Measurements from ENCODE around the gene TBL1XR1.
A peak's percentile ranks its signal among the peaks of the same experiment; 100 is the strongest.
"Not testable (repeated sequence)": the region's sequence is repeated elsewhere in the genome, so short reads cannot be mapped to it uniquely, and the experiment has no call there.

TBL1XR1 gene

DNA sequence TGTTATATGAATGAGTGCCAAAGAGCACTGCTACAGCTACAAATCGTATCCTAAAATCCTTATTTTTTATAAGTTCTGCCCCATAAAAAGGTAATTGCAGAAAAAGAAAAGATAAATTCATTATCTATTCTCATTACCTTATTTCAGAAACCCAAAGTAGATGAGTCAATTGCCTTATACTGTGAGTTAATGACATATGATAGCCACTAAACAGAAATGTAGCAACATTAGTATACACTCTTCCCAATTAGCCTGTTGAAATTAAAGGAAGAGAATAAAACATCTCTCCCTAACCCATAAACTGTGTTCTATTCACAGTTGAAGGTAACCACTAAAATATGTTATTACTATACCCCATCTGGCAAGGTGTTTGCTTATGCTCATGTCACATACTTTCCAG lies 11.0 kb downstream of the TBL1XR1 start:
- DNase-seq (ENCODE audit: low spot score) = no peak
- no peak overlapping the region for H3K27ac ChIP-seq
- CTCF ChIA-PET = no interaction called here
- POLR2A ChIA-PET (ENCODE audit: low non-redundant PET) = no interaction called here
- TF ChIP-seq, protein P1, sequence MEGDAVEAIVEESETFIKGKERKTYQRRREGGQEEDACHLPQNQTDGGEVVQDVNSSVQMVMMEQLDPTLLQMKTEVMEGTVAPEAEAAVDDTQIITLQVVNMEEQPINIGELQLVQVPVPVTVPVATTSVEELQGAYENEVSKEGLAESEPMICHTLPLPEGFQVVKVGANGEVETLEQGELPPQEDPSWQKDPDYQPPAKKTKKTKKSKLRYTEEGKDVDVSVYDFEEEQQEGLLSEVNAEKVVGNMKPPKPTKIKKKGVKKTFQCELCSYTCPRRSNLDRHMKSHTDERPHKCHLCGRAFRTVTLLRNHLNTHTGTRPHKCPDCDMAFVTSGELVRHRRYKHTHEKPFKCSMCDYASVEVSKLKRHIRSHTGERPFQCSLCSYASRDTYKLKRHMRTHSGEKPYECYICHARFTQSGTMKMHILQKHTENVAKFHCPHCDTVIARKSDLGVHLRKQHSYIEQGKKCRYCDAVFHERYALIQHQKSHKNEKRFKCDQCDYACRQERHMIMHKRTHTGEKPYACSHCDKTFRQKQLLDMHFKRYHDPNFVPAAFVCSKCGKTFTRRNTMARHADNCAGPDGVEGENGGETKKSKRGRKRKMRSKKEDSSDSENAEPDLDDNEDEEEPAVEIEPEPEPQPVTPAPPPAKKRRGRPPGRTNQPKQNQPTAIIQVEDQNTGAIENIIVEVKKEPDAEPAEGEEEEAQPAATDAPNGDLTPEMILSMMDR (conservative IDR thresholded peaks at IDR 0.05; ENCODE audit: low read depth) = no peak

DNA sequence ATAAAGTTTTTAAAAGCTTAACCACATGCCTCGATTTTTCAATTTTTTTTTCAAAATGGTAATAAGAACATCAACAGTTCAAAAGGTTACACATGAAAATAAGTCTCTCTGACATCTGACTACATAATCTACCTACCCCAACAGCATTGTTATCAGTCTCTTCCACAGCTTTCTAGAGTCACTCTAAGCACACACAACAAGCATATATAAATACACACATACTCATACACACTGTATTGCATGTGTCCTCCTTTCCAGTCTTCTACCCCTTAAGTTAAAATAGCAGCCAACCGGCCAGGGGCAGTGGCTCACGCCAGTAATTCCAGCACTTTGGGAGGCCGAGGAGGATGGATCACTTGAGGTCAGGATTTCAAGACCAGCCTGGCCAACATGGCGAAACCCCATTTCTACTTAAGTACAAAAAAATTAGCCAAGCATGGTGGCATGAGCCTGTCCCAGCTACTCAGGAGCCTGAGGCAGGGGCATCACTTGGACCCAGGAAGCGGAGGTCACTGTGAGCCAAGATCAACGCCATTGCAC lies 12.2 kb downstream of the TBL1XR1 start:
- no peak for DNase-seq (ENCODE audit: low spot score)
- H3K27ac ChIP-seq = peak overlapping the region; percentile 23; the same call in 1 of the 2 replicates
- ChIA-PET CTCF (no interaction called here), POLR2A (ENCODE audit: low non-redundant PET) (no interaction called here)
- TF ChIP-seq, protein P1 (conservative IDR thresholded peaks at IDR 0.05; ENCODE audit: low read depth) = no peak

DNA sequence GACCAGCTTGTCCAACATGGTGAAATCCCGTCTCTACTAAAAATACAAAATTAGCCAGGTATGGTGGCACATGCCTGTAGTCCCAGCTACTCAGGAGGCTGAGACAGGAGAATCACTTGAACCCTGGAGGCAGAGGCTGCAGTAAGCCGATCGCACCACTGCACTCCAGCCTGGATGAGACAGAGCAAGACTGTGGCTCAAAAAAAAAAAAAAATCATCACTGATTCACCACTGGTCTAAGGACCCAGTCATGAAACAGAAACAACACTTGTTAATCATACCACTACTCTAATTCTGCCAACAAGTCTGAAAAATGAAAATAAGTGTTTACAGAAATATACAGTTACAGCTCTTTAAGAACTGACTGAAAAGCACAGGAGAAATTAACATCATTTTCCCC lies 12.7 kb downstream of the TBL1XR1 start:
- H3K27ac ChIP-seq; CTCF ChIA-PET; POLR2A ChIA-PET (ENCODE audit: low non-redundant PET); DNase-seq (ENCODE audit: low spot score): not testable (repeated sequence)

DNA sequence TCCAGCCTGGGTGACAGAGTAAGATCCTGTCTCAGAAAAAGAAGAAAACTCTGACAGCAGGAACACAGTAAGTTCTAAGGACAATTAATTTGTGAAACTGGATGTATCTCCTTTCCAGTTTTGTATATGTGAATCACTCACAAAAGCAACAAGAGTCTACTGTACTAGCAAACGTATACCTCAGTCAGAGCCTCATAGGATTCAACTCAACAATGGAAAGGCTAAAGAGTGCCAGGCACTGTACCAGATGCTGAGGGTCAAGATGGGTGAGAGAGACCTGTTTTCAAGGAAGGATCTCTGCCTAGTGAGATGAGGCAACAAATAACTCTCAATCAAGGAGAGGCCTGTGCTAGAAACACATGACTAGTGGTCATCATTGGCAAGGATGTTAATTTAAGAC lies 14.9 kb downstream of the TBL1XR1 start:
- TF ChIP-seq, protein P1 (conservative IDR thresholded peaks at IDR 0.05; ENCODE audit: low read depth) = no peak
- POLR2A ChIA-PET (ENCODE audit: low non-redundant PET) = no interaction called here
- DNase-seq (ENCODE audit: low spot score) = no peak
- CTCF ChIA-PET = no interaction called here
- H3K27ac ChIP-seq = peak overlapping the region; percentile 38; the same call in 1 of the 2 replicates

DNA sequence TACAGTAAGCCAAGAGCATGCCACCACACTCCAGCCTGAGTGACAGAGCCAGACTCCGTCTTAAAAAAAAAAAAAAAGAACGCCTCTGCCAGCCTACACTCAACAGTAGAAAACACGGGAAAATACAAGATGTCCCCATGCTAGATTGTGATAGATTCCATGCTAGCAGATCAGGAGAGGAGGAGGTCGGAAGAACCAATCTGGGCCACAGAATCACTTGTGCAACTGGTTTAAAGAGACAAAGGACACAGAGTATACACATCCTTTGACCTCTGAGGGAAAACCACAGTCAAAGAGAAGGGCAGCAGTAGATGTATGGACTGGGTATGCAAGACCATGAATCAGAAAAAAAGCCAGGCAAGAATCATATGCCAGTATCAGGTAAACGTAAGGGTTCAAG lies 15.9 kb downstream of the TBL1XR1 start:
- no peak for DNase-seq (ENCODE audit: low spot score)
- H3K27ac ChIP-seq = peak overlapping the region; percentile 60
- CTCF ChIA-PET = no interaction called here
- POLR2A ChIA-PET (ENCODE audit: low non-redundant PET) = no interaction called here
- TF ChIP-seq, protein P1 (conservative IDR thresholded peaks at IDR 0.05; ENCODE audit: low read depth) = no peak

DNA sequence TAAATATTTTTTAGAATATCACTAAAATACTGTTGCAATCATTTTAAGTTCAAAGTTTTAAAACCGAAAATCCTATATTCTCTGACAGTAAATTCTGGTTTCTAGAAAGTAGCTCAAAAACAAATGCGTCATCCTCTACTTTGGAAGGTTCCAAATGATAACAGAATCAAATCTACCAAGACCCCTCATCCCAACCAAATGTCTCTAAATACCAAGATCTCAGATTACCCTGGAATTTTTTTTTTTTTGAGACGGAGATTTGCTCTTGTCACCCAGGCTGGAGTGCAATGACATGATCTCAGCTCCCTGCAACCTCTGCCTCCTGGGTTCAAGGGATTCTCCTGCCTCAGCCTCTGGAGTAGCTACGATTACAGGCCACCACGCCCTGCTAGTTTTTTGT lies 16.8 kb downstream of the TBL1XR1 start:
- ChIA-PET POLR2A (ENCODE audit: low non-redundant PET) (no interaction called here), CTCF (interaction anchor here (0.7 kb wide), 1 partner anchor 70 kb away, joined by 3 read pairs; no protein-coding TSS in a partner anchor)
- peak overlapping the region; percentile 60 for H3K27ac ChIP-seq
- DNase-seq (ENCODE audit: low spot score) = no peak
- TF ChIP-seq, protein P1 (conservative IDR thresholded peaks at IDR 0.05; ENCODE audit: low read depth) = no peak

DNA sequence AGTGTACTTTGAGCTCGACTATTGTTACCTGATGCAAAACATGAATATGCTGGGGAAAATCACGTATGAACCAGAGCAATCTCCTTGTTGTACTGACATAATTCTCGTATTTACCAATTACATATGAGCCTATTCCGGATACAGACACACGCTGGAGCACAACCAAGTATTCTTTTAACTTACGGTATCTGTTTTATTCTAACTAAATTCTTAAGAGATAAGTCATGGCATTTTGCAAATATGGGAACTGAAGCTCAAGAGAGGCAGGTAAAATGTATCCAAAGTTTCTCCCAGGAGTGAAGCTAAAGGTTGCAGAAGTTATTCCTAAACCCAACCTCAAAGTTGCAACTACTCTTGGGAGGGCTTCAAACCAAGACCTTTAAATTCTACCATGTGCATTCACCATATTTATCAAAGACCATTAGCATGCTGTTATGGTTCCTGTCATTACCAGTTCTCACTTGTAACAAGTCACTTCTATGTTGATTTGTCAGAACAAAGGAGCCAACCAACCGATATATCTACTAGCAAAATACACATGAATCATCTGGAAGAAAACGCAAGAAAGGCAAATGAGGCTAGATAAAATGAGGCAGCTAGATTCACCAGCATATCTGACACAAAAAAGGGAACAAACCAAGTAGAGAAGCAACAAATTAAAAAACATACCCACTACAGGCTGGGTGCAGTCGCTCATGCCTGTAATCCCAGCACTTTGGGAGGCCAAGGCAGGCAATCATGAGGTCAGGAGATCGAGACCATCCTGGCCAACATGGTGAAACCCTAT lies 17.8 kb downstream of the TBL1XR1 start:
- TF ChIP-seq, protein P1 (conservative IDR thresholded peaks at IDR 0.05; ENCODE audit: low read depth) = no peak
- POLR2A ChIA-PET (ENCODE audit: low non-redundant PET) = interaction anchor here (0.6 to 0.7 kb wide), 2 partner anchors 160 to 419 kb away, joined by 3 to 5 read pairs; no protein-coding TSS in a partner anchor
- peak; percentile 29 for DNase-seq (ENCODE audit: low spot score)
- H3K27ac ChIP-seq = peak overlapping the region; percentile 93
- CTCF ChIA-PET = no interaction called here
